IPS-15b (cell line): ENCODE data around the gene NR4A3.
A peak's percentile ranks its signal among the peaks of the same experiment; 100 is the strongest.

Source experiments
- H3K27me3 ChIP-seq: one replicate; pipeline ENCODE4 v1.6.1; 2013; ENCODE audit warnings: low read length; ENCODE audit not compliant: control insufficient read depth, insufficient read depth
- H3K36me3 ChIP-seq: one replicate; pipeline ENCODE4 v1.6.1; 2013; ENCODE audit warnings: low read length; ENCODE audit not compliant: control insufficient read depth, insufficient read depth
- H3K4me1 ChIP-seq: one replicate; pipeline ENCODE4 v1.6.1; 2013; ENCODE audit warnings: mild to moderate bottlenecking, low read length; ENCODE audit not compliant: control insufficient read depth, insufficient read depth
- H3K4me3 ChIP-seq: one replicate; pipeline ENCODE4 v1.5.1; 2013; ENCODE audit warnings: low read depth, low read length
- H3K9ac ChIP-seq: one replicate; pipeline ENCODE4 v1.6.1; 2013; ENCODE audit warnings: low read depth, mild to moderate bottlenecking, low read length
- H3K9me3 ChIP-seq: one replicate; pipeline ENCODE4 v1.6.1; 2013; ENCODE audit warnings: mild to moderate bottlenecking, low read length; ENCODE audit not compliant: control insufficient read depth, insufficient read depth

Gene NR4A3

DNA sequence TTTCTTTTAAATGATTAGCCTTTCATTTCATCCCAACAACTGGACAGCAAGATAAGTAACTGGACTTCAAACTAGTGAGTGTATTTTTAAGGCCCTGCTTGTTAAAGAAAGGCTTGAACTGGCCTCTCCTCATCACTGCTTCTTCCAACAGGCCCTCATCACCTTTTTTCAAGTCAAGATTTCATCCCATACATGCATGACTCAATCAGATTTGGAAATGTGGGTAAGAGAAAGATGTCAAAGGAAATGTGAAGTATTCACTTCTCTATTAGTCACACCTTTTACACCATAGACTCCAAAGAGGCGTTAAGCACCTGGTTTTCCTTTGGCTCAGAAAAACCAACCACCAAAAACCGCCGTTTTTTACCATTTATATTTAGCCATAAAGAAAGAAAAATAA lies 4.9 kb downstream of the NR4A3 start:
- peaks cover 4% of the 10 kb centered on the region for H3K4me1 ChIP-seq
- no peak overlapping the region for H3K9ac ChIP-seq
- H3K36me3 ChIP-seq, result no peaks in the 10 kb centered on the region
- H3K9me3 ChIP-seq, result no peaks in the 10 kb centered on the region
- H3K4me3 ChIP-seq, result no peak overlapping the region
- H3K27me3 ChIP-seq, result peaks cover 89% of the 10 kb centered on the region

DNA sequence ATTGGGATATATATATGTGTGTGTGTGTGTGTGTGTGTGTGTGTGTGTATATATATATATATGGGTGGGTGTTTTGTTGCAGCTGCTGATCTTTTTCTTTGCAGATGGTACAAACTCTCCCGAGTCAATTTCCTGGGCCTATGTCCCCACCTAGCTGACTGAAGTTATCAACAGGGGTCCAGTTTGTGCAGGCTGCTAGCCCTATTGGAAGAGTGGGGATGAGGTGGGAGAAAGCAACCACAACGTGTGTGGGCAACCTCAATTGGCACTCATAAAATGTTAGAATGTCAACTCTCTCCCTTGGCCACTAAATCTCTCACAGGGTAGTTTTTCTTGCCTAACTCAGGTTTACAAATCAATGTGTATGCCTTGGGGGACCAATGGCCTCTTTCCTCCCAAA lies 5.6 kb downstream of the NR4A3 start:
- peaks cover 86% of the 10 kb centered on the region for H3K27me3 ChIP-seq
- no peaks in the 10 kb centered on the region for H3K9me3 ChIP-seq
- H3K9ac ChIP-seq, result no peak overlapping the region
- H3K36me3 ChIP-seq, result no peaks in the 10 kb centered on the region
- H3K4me1 ChIP-seq, result peaks cover 4% of the 10 kb centered on the region
- H3K4me3 ChIP-seq, result peak overlapping the region; percentile 40

DNA sequence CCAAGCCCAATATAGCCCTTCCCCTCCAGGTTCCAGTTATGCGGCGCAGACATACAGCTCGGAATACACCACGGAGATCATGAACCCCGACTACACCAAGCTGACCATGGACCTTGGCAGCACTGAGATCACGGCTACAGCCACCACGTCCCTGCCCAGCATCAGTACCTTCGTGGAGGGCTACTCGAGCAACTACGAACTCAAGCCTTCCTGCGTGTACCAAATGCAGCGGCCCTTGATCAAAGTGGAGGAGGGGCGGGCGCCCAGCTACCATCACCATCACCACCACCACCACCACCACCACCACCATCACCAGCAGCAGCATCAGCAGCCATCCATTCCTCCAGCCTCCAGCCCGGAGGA lies 6.3 kb downstream of the NR4A3 start:
- Histone ChIP-seq H3K27me3 (peaks cover 80% of the 10 kb centered on the region), H3K9me3 (no peaks in the 10 kb centered on the region), H3K9ac (no peak overlapping the region), H3K4me3 (peak overlapping the region; percentile 40), H3K36me3 (no peaks in the 10 kb centered on the region), H3K4me1 (peaks cover 4% of the 10 kb centered on the region)

DNA sequence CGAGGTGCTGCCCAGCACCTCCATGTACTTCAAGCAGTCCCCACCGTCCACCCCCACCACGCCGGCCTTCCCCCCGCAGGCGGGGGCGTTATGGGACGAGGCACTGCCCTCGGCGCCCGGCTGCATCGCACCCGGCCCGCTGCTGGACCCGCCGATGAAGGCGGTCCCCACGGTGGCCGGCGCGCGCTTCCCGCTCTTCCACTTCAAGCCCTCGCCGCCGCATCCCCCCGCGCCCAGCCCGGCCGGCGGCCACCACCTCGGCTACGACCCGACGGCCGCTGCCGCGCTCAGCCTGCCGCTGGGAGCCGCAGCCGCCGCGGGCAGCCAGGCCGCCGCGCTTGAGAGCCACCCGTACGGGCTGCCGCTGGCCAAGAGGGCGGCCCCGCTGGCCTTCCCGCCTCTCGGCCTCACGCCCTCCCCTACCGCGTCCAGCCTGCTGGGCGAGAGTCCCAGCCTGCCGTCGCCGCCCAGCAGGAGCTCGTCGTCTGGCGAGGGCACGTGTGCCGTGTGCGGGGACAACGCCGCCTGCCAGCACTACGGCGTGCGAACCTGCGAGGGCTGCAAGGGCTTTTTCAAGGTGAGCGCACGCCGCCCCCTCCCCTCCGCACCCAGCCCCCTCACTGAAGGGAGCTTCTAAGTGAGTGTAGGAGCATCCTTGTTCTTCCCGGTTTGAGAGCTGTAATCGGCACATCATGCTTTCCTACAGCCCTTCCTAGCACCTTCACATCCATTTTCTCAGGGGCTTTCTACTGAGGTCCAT lies 6.9 kb downstream of the NR4A3 start:
- Histone ChIP-seq H3K4me3 (peak overlapping the region; percentile 41), H3K9me3 (no peaks in the 10 kb centered on the region), H3K9ac (no peak overlapping the region), H3K36me3 (no peaks in the 10 kb centered on the region), H3K4me1 (peaks cover 4% of the 10 kb centered on the region), H3K27me3 (peaks cover 74% of the 10 kb centered on the region)

DNA sequence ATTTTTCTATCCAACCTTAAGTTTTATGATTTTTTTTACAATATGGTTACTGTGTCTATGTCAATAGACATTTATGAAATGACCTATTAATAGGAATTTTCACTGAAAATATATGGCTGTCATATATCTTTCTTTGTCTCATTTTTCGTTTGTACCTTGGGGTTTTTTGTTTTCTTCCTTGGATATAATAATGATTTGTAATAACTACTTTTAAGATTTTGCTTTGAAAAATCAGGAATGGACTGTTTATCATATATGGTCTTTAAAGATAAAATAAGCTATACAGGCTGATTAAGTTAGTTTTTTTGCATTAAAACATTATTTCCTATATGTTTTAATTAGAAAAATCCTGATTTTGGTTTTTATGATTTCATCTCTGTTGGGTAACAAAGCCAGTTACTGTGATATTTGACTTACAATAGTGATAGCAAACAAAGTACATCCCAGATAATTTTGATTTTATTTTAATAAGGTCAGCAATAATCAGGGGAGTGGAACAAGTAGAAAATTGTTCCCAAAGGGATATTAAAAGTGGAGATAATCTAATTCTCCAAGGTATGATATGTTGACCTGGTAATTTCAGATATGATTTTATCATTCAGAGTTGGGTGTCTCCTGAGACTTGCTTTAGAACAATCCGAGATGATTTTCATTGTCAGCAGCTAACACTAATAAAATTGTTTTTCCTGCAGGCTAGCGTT lies 10.3 kb downstream of the NR4A3 start:
- no peaks in the 10 kb centered on the region for H3K36me3 ChIP-seq
- no peak overlapping the region for H3K9ac ChIP-seq
- no peak overlapping the region for H3K4me3 ChIP-seq
- peaks cover 4% of the 10 kb centered on the region for H3K4me1 ChIP-seq
- peaks cover 40% of the 10 kb centered on the region for H3K27me3 ChIP-seq
- no peaks in the 10 kb centered on the region for H3K9me3 ChIP-seq

DNA sequence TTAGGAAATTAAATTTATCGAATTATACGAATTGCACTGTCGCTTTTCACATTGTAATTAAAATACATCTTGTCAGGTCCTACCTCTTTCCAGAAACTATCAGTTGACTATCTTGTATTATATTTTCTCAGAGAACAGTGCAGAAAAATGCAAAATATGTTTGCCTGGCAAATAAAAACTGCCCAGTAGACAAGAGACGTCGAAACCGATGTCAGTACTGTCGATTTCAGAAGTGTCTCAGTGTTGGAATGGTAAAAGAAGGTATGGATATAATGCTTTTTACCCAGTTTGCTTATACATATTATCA lies 10.8 kb downstream of the NR4A3 start:
- Histone ChIP-seq H3K27me3 (peaks cover 35% of the 10 kb centered on the region), H3K4me1 (peaks cover 4% of the 10 kb centered on the region), H3K4me3 (no peak overlapping the region), H3K9ac (no peak overlapping the region), H3K9me3 (no peaks in the 10 kb centered on the region), H3K36me3 (no peaks in the 10 kb centered on the region)

DNA sequence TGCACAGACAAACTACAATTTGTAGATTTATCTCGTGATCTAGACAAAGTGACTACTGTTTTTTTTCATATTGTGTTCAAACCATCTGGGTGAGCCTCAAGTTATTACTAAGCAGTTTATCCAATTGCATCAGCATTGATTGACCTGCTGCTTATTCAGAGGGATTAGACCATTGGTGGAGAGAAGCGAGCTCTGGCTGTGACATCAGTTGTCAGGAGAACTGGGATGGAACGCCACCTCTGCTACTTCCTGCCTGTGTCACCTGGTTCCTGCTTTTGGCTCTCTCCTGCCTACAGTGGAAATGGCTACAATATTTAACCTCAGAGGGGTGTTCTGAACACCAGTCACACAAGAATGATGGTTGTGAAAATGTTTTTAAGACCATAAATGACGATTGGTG lies 12.1 kb downstream of the NR4A3 start:
- Histone ChIP-seq H3K4me1 (peaks cover 4% of the 10 kb centered on the region), H3K4me3 (no peak overlapping the region), H3K9ac (no peak overlapping the region), H3K27me3 (peaks cover 24% of the 10 kb centered on the region), H3K36me3 (no peaks in the 10 kb centered on the region), H3K9me3 (no peaks in the 10 kb centered on the region)

DNA sequence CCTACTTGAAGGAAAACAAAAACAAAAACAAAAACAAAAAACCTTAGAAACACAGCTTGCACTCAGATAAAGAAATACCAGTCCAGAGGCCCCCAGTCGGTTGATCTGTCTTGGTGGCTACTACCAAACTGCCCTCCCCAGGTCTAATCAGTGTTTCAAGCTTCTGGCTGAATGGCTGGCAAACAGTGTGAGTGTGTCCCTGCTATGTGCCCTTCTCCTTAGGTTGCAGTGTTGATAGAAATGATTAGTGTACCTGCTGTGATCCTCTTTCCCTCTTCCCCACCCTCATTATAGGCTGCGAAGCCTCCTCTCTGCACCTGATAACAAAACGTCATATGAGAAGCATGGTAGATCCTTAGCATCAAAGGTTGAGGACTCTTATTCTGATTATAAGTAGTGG lies 12.8 kb downstream of the NR4A3 start:
- no peak overlapping the region for H3K9ac ChIP-seq
- H3K36me3 ChIP-seq, result no peaks in the 10 kb centered on the region
- no peaks in the 10 kb centered on the region for H3K4me1 ChIP-seq
- H3K27me3 ChIP-seq, result peaks cover 17% of the 10 kb centered on the region
- H3K4me3 ChIP-seq, result no peak overlapping the region
- no peaks in the 10 kb centered on the region for H3K9me3 ChIP-seq

DNA sequence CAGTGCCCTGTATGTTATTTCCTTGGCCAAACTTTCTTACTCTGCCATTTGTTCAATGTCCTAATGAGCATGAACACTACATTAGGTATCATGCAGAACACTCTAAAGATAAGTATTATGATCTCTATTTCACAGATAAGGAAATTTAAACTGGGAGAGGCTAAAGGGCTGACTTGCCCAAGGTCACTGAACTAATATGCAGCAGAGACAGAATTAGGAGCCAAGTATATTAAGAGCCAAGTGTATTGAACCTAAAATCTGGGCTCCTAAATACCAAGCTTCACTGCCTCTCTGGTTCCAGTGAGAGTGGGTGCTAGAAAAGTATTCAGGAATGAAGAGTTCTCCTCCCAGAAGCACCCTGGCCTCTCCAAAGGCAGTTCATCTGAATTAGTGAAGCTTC lies 13.5 kb downstream of the NR4A3 start:
- Histone ChIP-seq H3K27me3 (peaks cover 10% of the 10 kb centered on the region), H3K4me1 (no peaks in the 10 kb centered on the region), H3K9me3 (no peaks in the 10 kb centered on the region), H3K4me3 (no peak overlapping the region), H3K9ac (no peak overlapping the region), H3K36me3 (no peaks in the 10 kb centered on the region)

DNA sequence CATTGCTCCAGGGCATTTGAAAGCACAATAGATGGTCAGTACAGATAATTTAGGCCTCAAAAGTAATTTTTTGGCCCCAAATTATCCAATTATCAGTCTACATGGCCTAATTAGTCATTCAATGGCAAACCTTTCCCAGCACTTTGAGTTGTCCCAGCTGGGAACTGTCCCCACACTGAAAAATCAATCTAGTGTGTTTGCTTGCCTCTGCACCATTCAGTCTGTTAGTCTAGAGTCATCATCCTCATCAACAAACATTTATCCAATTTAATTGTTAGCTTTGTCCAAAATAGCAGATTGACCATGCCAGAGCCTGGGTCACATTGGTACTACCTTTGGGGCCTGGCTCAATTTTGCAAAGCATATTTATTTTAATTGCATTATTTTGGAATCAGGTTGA lies 13.9 kb downstream of the NR4A3 start:
- Histone ChIP-seq H3K4me3 (no peak overlapping the region), H3K4me1 (no peaks in the 10 kb centered on the region), H3K9ac (no peak overlapping the region)

DNA sequence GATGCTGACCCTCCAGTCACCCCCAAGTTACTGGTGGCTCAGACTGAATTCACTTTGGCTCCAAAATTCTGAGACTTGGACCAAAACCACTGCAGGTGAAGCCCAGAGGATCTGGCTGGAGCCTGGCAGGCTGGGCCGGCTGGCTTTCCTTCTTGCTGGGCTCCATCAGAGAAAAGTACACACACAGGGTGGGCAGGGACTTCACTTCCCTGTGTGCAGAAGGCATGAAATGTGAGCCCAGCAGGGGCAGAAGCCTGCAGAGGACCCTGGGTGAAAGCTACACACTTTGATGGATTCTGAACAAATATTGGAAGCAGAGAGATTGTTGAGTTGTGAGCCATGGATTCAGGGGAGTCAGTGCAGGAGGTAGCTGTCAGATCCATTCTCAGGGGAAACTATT lies 18.4 kb downstream of the NR4A3 start:
- Histone ChIP-seq H3K4me3 (no peak overlapping the region), H3K4me1 (no peaks in the 10 kb centered on the region), H3K27me3 (no peaks in the 10 kb centered on the region), H3K9me3 (no peaks in the 10 kb centered on the region), H3K9ac (no peak overlapping the region), H3K36me3 (no peaks in the 10 kb centered on the region)

More for the DNA sequence above, 13.9 kb downstream of the NR4A3 start:
- Histone ChIP-seq H3K27me3 (peaks cover 6% of the 10 kb centered on the region), H3K9me3 (no peaks in the 10 kb centered on the region), H3K36me3 (no peaks in the 10 kb centered on the region)

DNA sequence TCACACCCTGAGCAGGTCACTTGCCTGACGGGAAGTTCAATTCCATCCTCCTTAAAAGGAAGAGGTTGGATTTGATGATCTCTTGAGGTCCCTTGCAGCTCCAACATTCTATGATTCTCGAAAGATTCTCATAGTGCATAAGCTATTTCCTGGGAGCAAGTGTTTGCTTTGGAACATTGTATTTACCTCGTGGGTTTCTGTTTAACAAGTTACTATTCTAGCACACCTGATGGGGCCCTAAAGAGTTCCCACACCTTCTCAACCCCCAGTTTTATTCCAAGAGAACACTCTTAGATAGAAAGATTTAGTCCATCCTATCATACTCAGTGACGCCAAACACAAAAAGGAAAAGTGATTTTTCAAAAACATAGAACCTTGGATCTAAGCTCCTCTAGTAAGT lies 23.4 kb downstream of the NR4A3 start:
- Histone ChIP-seq H3K9me3 (no peaks in the 10 kb centered on the region), H3K27me3 (no peaks in the 10 kb centered on the region), H3K9ac (no peak overlapping the region), H3K4me3 (no peak overlapping the region), H3K4me1 (no peaks in the 10 kb centered on the region), H3K36me3 (no peaks in the 10 kb centered on the region)
